GM12878 (cell line): Measurements from ENCODE around the gene PRTFDC1. TPM values are rescaled to one million over a fixed set of nuclear protein-coding genes. Genes with fewer than 3 reads are reported as not detected.
A peak's percentile ranks its signal among the peaks of the same experiment; 100 is the strongest.

ENCODE experiments used
- ATAC-seq: fragments of 200-7000 bp; cut with Tn5 transposase; 3 replicates; pipeline ENCODE4 v1.9.1; 2020; ENCODE audit warnings: mild to moderate bottlenecking, moderate library complexity
- BruUV-seq: library from RNA; stranded (reverse); fragments of 400-500 nt; replicated peaks from 2 replicates; lab custom pipeline; 2021; lab: Mats Ljungman, UMichigan
- CTCF ChIA-PET: fragments of 300-600 bp; sonication (Branson Sonifier 250); formaldehyde crosslinking; extraction: SDS; loops from one replicate; lab custom pipeline; 2021; ENCODE audit warnings: inconsistent platforms; lab: Yijun Ruan, JAX
- POLR2A ChIA-PET: fragments of 350-600 bp; formaldehyde crosslinking; extraction: SDS; loops from one replicate; lab custom pipeline; 2021; ENCODE audit warnings: inconsistent platforms; lab: Charles Lee
- RAD21 ChIA-PET: fragments of 300-600 bp; sonication (Branson Sonifier 250); formaldehyde crosslinking; loops from one replicate; lab custom pipeline; 2023; ENCODE audit warnings: antibody characterized with exemption; ENCODE audit not compliant: unreplicated experiment; lab: Charles Lee
- SMC1A ChIA-PET: fragments of 300-600 bp; sonication (Branson Sonifier 250); formaldehyde crosslinking; loops from one replicate; lab custom pipeline; 2023; ENCODE audit not compliant: unreplicated experiment, uncharacterized antibody; lab: Charles Lee
- DNase-seq: peaks from one replicate; pipeline ENCODE4 v3.0.0-alpha.2; 2011; ENCODE audit warnings: low read depth, low spot score
- FAIRE-seq: peaks from 3 replicates; lab custom pipeline; 2011; peaks lifted over from hg19 to GRCh38; lab: Jason Lieb, UNC
- H2AFZ ChIP-seq: 2 replicates; pipeline ENCODE4 v1.6.0; 2011; ENCODE audit warnings: low read depth, low read length, control low read depth; ENCODE audit not compliant: control insufficient read depth
- H3K27ac ChIP-seq: 2 replicates; pipeline ENCODE4 v1.5.1; 2011; ENCODE audit warnings: control low read depth; ENCODE audit not compliant: control insufficient read depth, insufficient read depth
- H3K27me3 ChIP-seq, 2 experiments: replicated peaks in 1 of 2; 2 replicates each; pipeline versions ENCODE4 v1.6.0 to v1.6.1; 2011; ENCODE audit warnings: low read length in 1 of 2; ENCODE audit not compliant: control insufficient read depth in 2 of 2, insufficient read depth in 2 of 2
- H3K36me3 ChIP-seq, 2 experiments: 2 replicates each; pipeline ENCODE4 v1.5.1; 2011; ENCODE audit warnings: low read length in 1 of 2; ENCODE audit not compliant: control insufficient read depth in 2 of 2, insufficient read depth in 2 of 2
- H3K4me1 ChIP-seq: 2 replicates; pipeline ENCODE4 v1.6.1; 2011; ENCODE audit warnings: mild to moderate bottlenecking, low read length, moderate library complexity, mixed read lengths; ENCODE audit not compliant: control insufficient read depth, insufficient read depth
- H3K4me2 ChIP-seq: 2 replicates; pipeline ENCODE4 v1.6.0; 2011; ENCODE audit warnings: control low read depth; ENCODE audit not compliant: control insufficient read depth, insufficient read depth
- H3K4me3 ChIP-seq: fragments of 200-600 bp; sonication (generic); 2 replicates; pipeline ENCODE4 v1.5.1; 2016
- H3K79me2 ChIP-seq: 2 replicates; pipeline ENCODE4 v1.6.0; 2011; ENCODE audit warnings: low read length; ENCODE audit not compliant: control insufficient read depth, insufficient read depth
- H3K9ac ChIP-seq: 2 replicates; pipeline ENCODE4 v1.8.0; 2011; ENCODE audit warnings: low read length, control low read depth, mixed read lengths; ENCODE audit not compliant: control insufficient read depth, insufficient read depth
- H3K9me3 ChIP-seq: replicated peaks from 3 replicates; pipeline ENCODE4 v1.5.1; 2011; ENCODE audit warnings: mild to moderate bottlenecking, low read length; ENCODE audit not compliant: control insufficient read depth, insufficient read depth
- H4K20me1 ChIP-seq: 2 replicates; pipeline ENCODE4 v1.6.0; 2011; ENCODE audit not compliant: control insufficient read depth, insufficient read depth
- ETV6 ChIP-seq, 2 experiments: fragments of 450-650 bp in 1 of 2; IDR thresholded peaks in 1 of 2; conservative IDR thresholded peaks in 1 of 2; 2 replicates each; pipeline ENCODE4 v1.6.1; 2014; ENCODE audit warnings: antibody characterized with exemption in 1 of 2, borderline replicate concordance in 1 of 2, low read depth in 1 of 2, mild to moderate bottlenecking in 1 of 2, moderate library complexity in 1 of 2
- ZBTB11 ChIP-seq: fragments of 450-650 bp; formaldehyde crosslinking; IDR thresholded peaks from 2 replicates; pipeline ENCODE4 v1.5.0; 2022; ENCODE audit warnings: mild to moderate bottlenecking, missing genetic modification characterization
- WGBS: methylation state at CpG from one replicate; pipeline ENCODE4 v1.1.6; 2016; ENCODE audit warnings: low lambda C conversion rate; ENCODE audit not compliant: insufficient replicate concordance, insufficient coverage; ENCODE audit errors: missing lambda C conversion rate; 5-methylcytosine and 5-hydroxymethylcytosine counted together
- in situ Hi-C: fragments of 300-500 bp; cut with MboI; formaldehyde crosslinking; loops from 9 replicates; pipeline ENCODE4 v1.14.3; 2018; ENCODE audit warnings: mixed read lengths
- intact Hi-C: fragments of 100-400 bp; cut with micrococcal nuclease; formaldehyde crosslinking; loops from one replicate; pipeline ENCODE4 v1.14.2; 2022; ENCODE audit not compliant: unreplicated experiment
- polyA plus RNA-seq, 11 experiments: library from polyadenylated mRNA; depleted of rRNA in 4 of 11; unstranded in 6 of 11; stranded (reverse) in 5 of 11; fragments of >200 nt; fragmentation: Nextera tagmentation in 4 of 11; fragmentation: Illumina TruSeq in 1 of 11; extraction: Ambion mirVana in 4 of 11; extraction: Trizol in 1 of 11; gene quantifications; 1 replicate in 1 of 11; 2 replicates in 10 of 11; pipeline versions ENCODE4 v1.2.1 to v1.2.3, GENCODE V29; 2011 to 2016; ENCODE audit warnings: inconsistent platforms in 2 of 11, missing spikeins in 2 of 11, low read depth in 1 of 11
- total RNA-seq, 4 experiments: library from RNA; depleted of rRNA in 3 of 4; stranded (reverse); fragments of >200 nt in 3 of 4; fragmentation: Illumina TruSeq in 1 of 4; extraction: Trizol in 1 of 4; gene quantifications; 2 replicates each; pipeline versions ENCODE4 v1.2.1 to v1.2.3, GENCODE V29; 2013 to 2021

The PRTFDC1 gene
- total and polyA plus RNA-seq, 10 of the 15 experiments (the other 5 are each of a cell fraction or from before 2014, with no cell fraction given): 5.5 to 17.3 (median 11.3) TPM

GRCh38 chr10:24953675-24954074 is 1.3 kb upstream of the PRTFDC1 start:
- WGBS: 71% methylated on average over 11 of the region's 11 CpGs
- ChIA-PET SMC1A (interaction anchor here (0.8 to 7.1 kb wide), 5 partner anchors 23 to 227 kb away, joined by 3 to 70 read pairs (median 4); no protein-coding TSS in a partner anchor), CTCF (interaction anchor here (0.9 to 2.8 kb wide), 4 partner anchors 27 to 336 kb away, joined by 3 to 8 read pairs (median 4); no protein-coding TSS in a partner anchor), RAD21 (interaction anchor here (0.7 to 16.1 kb wide), 10 partner anchors 8 to 331 kb away, joined by 3 to 274 read pairs (median 6); partner anchors contain the start of gene ARHGAP21), POLR2A (interaction anchor here (0.6 to 2.8 kb wide), 3 partner anchors 16 to 318 kb away, joined by 3 to 10 read pairs (median 5); partner anchors contain the start of gene ARHGAP21)
- no peak for DNase-seq
- Histone ChIP-seq H4K20me1 (no peaks in the 10 kb centered on the region), H3K9me3 (no peaks in the 10 kb centered on the region; the same call in 1 of the 3 replicates), H3K9ac (no peak overlapping the region), H3K4me1 (no peaks in the 10 kb centered on the region), H3K4me3 (no peak overlapping the region), H3K36me3 (no peaks in the 10 kb centered on the region), H3K79me2 (no peaks in the 10 kb centered on the region), H3K27ac (no peak overlapping the region), H3K27me3 (no peaks in the 10 kb centered on the region), H2AFZ (no peak overlapping the region)
- BruUV-seq: TSS peak; percentile 72
- in situ Hi-C loops (no loop called here), intact Hi-C loops (no loop called here)
- no peak for FAIRE-seq
- no peak for ATAC-seq
- TF ChIP-seq ZBTB11 (CRISPR knock-in tag): no peak
- 0 out of 4 replicates have a peak, but pooled peaks of 1 of the 2 experiments have one; percentile 28 for TF ChIP-seq ETV6 (conservative IDR thresholded peaks at IDR 0.05 in 1 of 2, IDR thresholded peaks at IDR 0.05 in 1 of 2; ENCODE audit: borderline replicate concordance in 1 of 2, low read depth in 1 of 2)
- TF ChIP-seq, all 136 proteins: peak for 1
- no peak overlapping the region for H3K4me2 ChIP-seq
